SK-N-SH treated with all-trans-retinoic acid at 6 μM for 48 hours (cell line): Measurements from ENCODE around the gene NHP2.

Experiments
- ARNTL ChIP-seq: fragments of 450-650 bp; formaldehyde crosslinking; IDR thresholded peaks from 2 replicates; pipeline ENCODE4 v1.5.0; 2020; ENCODE audit warnings: low read depth, mild to moderate bottlenecking, moderate library complexity, borderline replicate concordance
- ESRRG ChIP-seq: fragments of 250-450 bp; sonication (Bioruptor Pico); IDR thresholded peaks from 2 replicates; pipeline ENCODE4 v1.6.1; 2021; ENCODE audit warnings: mild to moderate bottlenecking
- RARB ChIP-seq: fragments of 250-450 bp; sonication (Bioruptor Pico); IDR thresholded peaks from 2 replicates; pipeline ENCODE4 v1.8.0; 2021; ENCODE audit warnings: mild to moderate bottlenecking, moderate library complexity
- ZFP3 ChIP-seq: fragments of 250-450 bp; sonication (Bioruptor Pico); IDR thresholded peaks from 2 replicates; pipeline ENCODE4 v1.5.0; 2020; ENCODE audit warnings: mild to moderate bottlenecking, moderate library complexity
- TF ChIP-seq, protein P1 (sequence below): fragments of 250-450 bp; sonication (Bioruptor Pico); IDR thresholded peaks from 2 replicates; pipeline ENCODE4 v1.8.0; 2021; ENCODE audit warnings: low read depth, mild to moderate bottlenecking, moderate library complexity, borderline replicate concordance
- TF ChIP-seq, protein P2 (sequence below): fragments of 250-450 bp; sonication (Bioruptor Pico); IDR thresholded peaks from 2 replicates; pipeline ENCODE4 v1.5.0; 2020; ENCODE audit warnings: mild to moderate bottlenecking, moderate library complexity

DNA sequence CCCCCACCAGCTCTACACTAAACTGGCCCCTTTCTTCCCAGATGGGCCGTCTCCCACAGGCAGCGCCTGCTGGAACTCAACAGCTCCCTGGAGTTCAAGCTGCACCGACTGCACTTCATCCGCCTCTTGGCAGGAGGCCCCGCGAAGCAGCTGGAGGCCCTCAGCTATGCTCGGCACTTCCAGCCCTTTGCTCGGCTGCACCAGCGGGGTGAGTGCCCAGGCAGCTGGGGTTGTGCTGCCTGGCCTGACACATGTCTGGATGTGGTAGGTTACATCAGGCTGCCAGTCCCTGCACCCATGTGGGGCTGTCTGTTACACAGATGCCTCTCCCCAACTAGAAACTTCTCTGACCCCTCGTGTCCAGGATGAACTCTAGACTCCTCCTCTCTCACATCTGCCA, 9.8 kb downstream of the NHP2 start:
- TF ChIP-seq, protein P1, sequence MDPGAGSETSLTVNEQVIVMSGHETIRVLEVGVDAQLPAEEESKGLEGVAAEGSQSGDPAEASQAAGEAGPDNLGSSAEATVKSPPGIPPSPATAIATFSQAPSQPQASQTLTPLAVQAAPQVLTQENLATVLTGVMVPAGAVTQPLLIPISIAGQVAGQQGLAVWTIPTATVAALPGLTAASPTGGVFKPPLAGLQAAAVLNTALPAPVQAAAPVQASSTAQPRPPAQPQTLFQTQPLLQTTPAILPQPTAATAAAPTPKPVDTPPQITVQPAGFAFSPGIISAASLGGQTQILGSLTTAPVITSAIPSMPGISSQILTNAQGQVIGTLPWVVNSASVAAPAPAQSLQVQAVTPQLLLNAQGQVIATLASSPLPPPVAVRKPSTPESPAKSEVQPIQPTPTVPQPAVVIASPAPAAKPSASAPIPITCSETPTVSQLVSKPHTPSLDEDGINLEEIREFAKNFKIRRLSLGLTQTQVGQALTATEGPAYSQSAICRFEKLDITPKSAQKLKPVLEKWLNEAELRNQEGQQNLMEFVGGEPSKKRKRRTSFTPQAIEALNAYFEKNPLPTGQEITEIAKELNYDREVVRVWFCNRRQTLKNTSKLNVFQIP (CRISPR knock-in tag), result no peak
- TF ChIP-seq, protein P2, sequence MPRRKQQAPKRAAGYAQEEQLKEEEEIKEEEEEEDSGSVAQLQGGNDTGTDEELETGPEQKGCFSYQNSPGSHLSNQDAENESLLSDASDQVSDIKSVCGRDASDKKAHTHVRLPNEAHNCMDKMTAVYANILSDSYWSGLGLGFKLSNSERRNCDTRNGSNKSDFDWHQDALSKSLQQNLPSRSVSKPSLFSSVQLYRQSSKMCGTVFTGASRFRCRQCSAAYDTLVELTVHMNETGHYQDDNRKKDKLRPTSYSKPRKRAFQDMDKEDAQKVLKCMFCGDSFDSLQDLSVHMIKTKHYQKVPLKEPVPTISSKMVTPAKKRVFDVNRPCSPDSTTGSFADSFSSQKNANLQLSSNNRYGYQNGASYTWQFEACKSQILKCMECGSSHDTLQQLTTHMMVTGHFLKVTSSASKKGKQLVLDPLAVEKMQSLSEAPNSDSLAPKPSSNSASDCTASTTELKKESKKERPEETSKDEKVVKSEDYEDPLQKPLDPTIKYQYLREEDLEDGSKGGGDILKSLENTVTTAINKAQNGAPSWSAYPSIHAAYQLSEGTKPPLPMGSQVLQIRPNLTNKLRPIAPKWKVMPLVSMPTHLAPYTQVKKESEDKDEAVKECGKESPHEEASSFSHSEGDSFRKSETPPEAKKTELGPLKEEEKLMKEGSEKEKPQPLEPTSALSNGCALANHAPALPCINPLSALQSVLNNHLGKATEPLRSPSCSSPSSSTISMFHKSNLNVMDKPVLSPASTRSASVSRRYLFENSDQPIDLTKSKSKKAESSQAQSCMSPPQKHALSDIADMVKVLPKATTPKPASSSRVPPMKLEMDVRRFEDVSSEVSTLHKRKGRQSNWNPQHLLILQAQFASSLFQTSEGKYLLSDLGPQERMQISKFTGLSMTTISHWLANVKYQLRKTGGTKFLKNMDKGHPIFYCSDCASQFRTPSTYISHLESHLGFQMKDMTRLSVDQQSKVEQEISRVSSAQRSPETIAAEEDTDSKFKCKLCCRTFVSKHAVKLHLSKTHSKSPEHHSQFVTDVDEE (CRISPR knock-in tag), result no peak
- no peak for TF ChIP-seq ZFP3 (CRISPR knock-in tag)
- TF ChIP-seq RARB, result no peak
- TF ChIP-seq ESRRG (CRISPR knock-in tag), result no peak
- TF ChIP-seq ARNTL (CRISPR knock-in tag), result no peak
